ENCODE measurements around the gene MXD3. TPM values are rescaled to one million over a fixed set of nuclear protein-coding genes. Genes with fewer than 3 reads are reported as not detected.
"Not testable (repeated sequence)": the region's sequence is repeated elsewhere in the genome, so short reads cannot be mapped to it uniquely, and the experiment has no call there.

MXD3 gene
- polyA plus RNA-seq (ENCODE audit: insufficient read length in 4 of 4), result 10 to 100 TPM; 10.9 to 24.6 (median 16.3) TPM

GRCh38 chr5:177311723-177312648 lies at the start of gene MXD3:
Gene MXD3, minus strand, starts transcription at chr5:177311898. Its CDS starts 68 bp downstream, at chr5:177311830.
- peak; percentile 74 to 89 (median 80) for DNase-seq (ENCODE audit: low read depth in 4 of 4, low spot score in 3 of 4)

GRCh38 chr5:177360740-177361139 lies 49.0 kb upstream of the MXD3 start:
- not testable (repeated sequence) for DNase-seq (ENCODE audit: low read depth in 4 of 4, low spot score in 3 of 4)

GRCh38 chr5:177359860-177360259 lies 48.2 kb upstream of the MXD3 start:
- no peak for DNase-seq (ENCODE audit: low read depth in 4 of 4, low spot score in 3 of 4)

- no peak for DNase-seq (ENCODE audit: low read depth in 4 of 4, low spot score in 3 of 4)
These were observed 47.8 kb upstream of the MXD3 start for GRCh38 chr5:177359451-177359851.

- no peak for DNase-seq (ENCODE audit: low read depth in 4 of 4, low spot score in 3 of 4)
These were observed 46.7 kb upstream of the MXD3 start for GRCh38 chr5:177358370-177358819.

GRCh38 chr5:177357459-177358351 lies 46.0 kb upstream of the MXD3 start, which contains the start of gene RGS14:
Gene RGS14, plus strand, starts transcription at chr5:177357924. Its CDS starts 101 bp downstream, at chr5:177358025.
- no peak for DNase-seq (ENCODE audit: low read depth in 4 of 4, low spot score in 3 of 4)

GRCh38 chr5:177357146-177357458 lies 45.4 kb upstream of the MXD3 start:
- DNase-seq (ENCODE audit: low read depth in 4 of 4, low spot score in 3 of 4), result no peak

- no peak for DNase-seq (ENCODE audit: low read depth in 4 of 4, low spot score in 3 of 4)
These were observed 45.0 kb upstream of the MXD3 start for GRCh38 chr5:177356746-177357145.

GRCh38 chr5:177355868-177356168 lies 44.1 kb upstream of the MXD3 start:
- DNase-seq (ENCODE audit: low read depth in 4 of 4, low spot score in 3 of 4), result no peak

GRCh38 chr5:177355162-177355867 lies 43.6 kb upstream of the MXD3 start:
- no peak for DNase-seq (ENCODE audit: low read depth in 4 of 4, low spot score in 3 of 4)

GRCh38 chr5:177354711-177355110 lies 43.0 kb upstream of the MXD3 start:
- no peak for DNase-seq (ENCODE audit: low read depth in 4 of 4, low spot score in 3 of 4)

GRCh38 chr5:177354256-177354655 lies 42.6 kb upstream of the MXD3 start:
- DNase-seq (ENCODE audit: low read depth in 4 of 4, low spot score in 3 of 4), result no peak

GRCh38 chr5:177353093-177353492 lies 41.4 kb upstream of the MXD3 start:
- DNase-seq (ENCODE audit: low read depth in 4 of 4, low spot score in 3 of 4), result no peak

GRCh38 chr5:177351392-177352329 lies 40.0 kb upstream of the MXD3 start, which contains the start of gene LMAN2:
Gene LMAN2, minus strand, starts transcription at chr5:177351668. Its CDS starts 21 bp downstream, at chr5:177351647.
- DNase-seq (ENCODE audit: low read depth in 4 of 4, low spot score in 3 of 4), result peak; percentile 89 to 94 (median 92)

- no peak for DNase-seq (ENCODE audit: low read depth in 4 of 4, low spot score in 3 of 4)
These were observed 39.2 kb upstream of the MXD3 start for GRCh38 chr5:177350776-177351391.

- no peak for DNase-seq (ENCODE audit: low read depth in 4 of 4, low spot score in 3 of 4)
These were observed 38.1 kb upstream of the MXD3 start for GRCh38 chr5:177349762-177350161.

GRCh38 chr5:177349362-177349647 lies 37.6 kb upstream of the MXD3 start:
- no peak for DNase-seq (ENCODE audit: low read depth in 4 of 4, low spot score in 3 of 4)

GRCh38 chr5:177347699-177348098 lies 36.0 kb upstream of the MXD3 start:
- no peak for DNase-seq (ENCODE audit: low read depth in 4 of 4, low spot score in 3 of 4)

GRCh38 chr5:177346820-177347219 lies 35.1 kb upstream of the MXD3 start:
- DNase-seq (ENCODE audit: low read depth in 4 of 4, low spot score in 3 of 4), result no peak
